ENCODE measurements around the gene JAG2.

GRCh38 chr14:105215602-105216001 is 47.0 kb upstream of the JAG2 start:
- TF ChIP-seq CTCF (IDR thresholded peaks at IDR 0.05) (no peak), POLR2A (IDR thresholded peaks at IDR 0.05) (no peak), POLR2AphosphoS5 (IDR thresholded peaks at IDR 0.05) (no peak)

All from breast epithelium (tissue), 3 donors.